Hepatocyte (in vitro differentiated cells): ENCODE results near the gene SNRPD2. TPM values are rescaled to one million over a fixed set of nuclear protein-coding genes. Genes with fewer than 3 reads are reported as not detected.
"Not testable (repeated sequence)": the region's sequence is repeated elsewhere in the genome, so short reads cannot be mapped to it uniquely, and the experiment has no call there.

Experiments
- DNase-seq: peaks from one replicate; pipeline ENCODE4 v3.0.0-alpha.2; 2016; ENCODE audit warnings: low spot score
- H2AFZ ChIP-seq: fragments of 200-600 bp; sonication (generic); 2 replicates; pipeline ENCODE4 v1.6.0; 2016; ENCODE audit warnings: antibody characterized with exemption, mild to moderate bottlenecking
- H3K27ac ChIP-seq: fragments of 200-600 bp; sonication (generic); 2 replicates; pipeline ENCODE4 v1.5.1; 2016; ENCODE audit warnings: mild to moderate bottlenecking
- H3K27me3 ChIP-seq: fragments of 200-600 bp; sonication (generic); 2 replicates; pipeline ENCODE4 v1.6.1; 2016
- H3K36me3 ChIP-seq: fragments of 200-600 bp; sonication (generic); replicated peaks from 2 replicates; pipeline ENCODE4 v1.5.1; 2016; ENCODE audit warnings: low read depth; ENCODE audit not compliant: insufficient read depth
- H3K4me1 ChIP-seq: fragments of 200-600 bp; sonication (generic); 2 replicates; pipeline ENCODE4 v1.5.1; 2016; ENCODE audit warnings: mild to moderate bottlenecking, moderate library complexity; ENCODE audit not compliant: insufficient read depth
- H3K4me2 ChIP-seq: fragments of 200-600 bp; sonication (generic); 2 replicates; pipeline ENCODE4 v1.6.0; 2016
- H3K4me3 ChIP-seq: fragments of 200-600 bp; sonication (generic); 2 replicates; pipeline ENCODE4 v1.5.1; 2016; ENCODE audit warnings: mild to moderate bottlenecking
- H3K79me2 ChIP-seq: fragments of 200-600 bp; sonication (generic); 2 replicates; pipeline ENCODE4 v1.6.0; 2017; ENCODE audit warnings: mild to moderate bottlenecking
- H3K9me2 ChIP-seq: fragments of 200-600 bp; sonication (generic); replicated peaks from 2 replicates; pipeline ENCODE4 v1.6.0; 2017; ENCODE audit warnings: mild to moderate bottlenecking; ENCODE audit not compliant: insufficient read depth
- H3K9me3 ChIP-seq: fragments of 200-600 bp; sonication (generic); 2 replicates; pipeline ENCODE4 v1.5.1; 2016; ENCODE audit warnings: low read depth, mild to moderate bottlenecking
- H4K20me1 ChIP-seq: fragments of 200-600 bp; sonication (generic); 2 replicates; pipeline ENCODE4 v1.6.0; 2016; ENCODE audit warnings: mild to moderate bottlenecking; ENCODE audit not compliant: insufficient read depth, poor library complexity, severe bottlenecking
- EZH2 ChIP-seq: fragments of 200-600 bp; sonication (generic); IDR thresholded peaks from 2 replicates; pipeline ENCODE4 v1.6.1; 2016; ENCODE audit warnings: antibody characterized with exemption, mild to moderate bottlenecking, borderline replicate concordance
- EZH2phosphoT487 ChIP-seq: fragments of 200-600 bp; sonication (generic); IDR thresholded peaks from one replicate; pipeline ENCODE4 v1.6.1; 2018; ENCODE audit warnings: antibody characterized with exemption, mild to moderate bottlenecking, low read depth, moderate library complexity; ENCODE audit not compliant: unreplicated experiment, severe bottlenecking
- WGBS: methylation state at CpG from one replicate; pipeline ENCODE4 v1.1.6; 2016; ENCODE audit warnings: low lambda C conversion rate; ENCODE audit errors: missing lambda C conversion rate; 5-methylcytosine and 5-hydroxymethylcytosine counted together
- polyA plus RNA-seq: library from polyadenylated mRNA; unstranded; fragments of >200 nt; fragmentation: Nextera tagmentation; extraction: Ambion mirVana; gene quantifications from 2 replicates; pipeline ENCODE4 v1.2.1, GENCODE V29; 2016
- total RNA-seq: library from RNA; depleted of rRNA; stranded (reverse); fragments of >200 nt; gene quantifications from 2 replicates; pipeline ENCODE4 v1.2.3, GENCODE V29; 2014
- TF ChIP-seq, protein P1 (sequence below): fragments of 200-600 bp; sonication (generic); IDR thresholded peaks from 2 replicates; pipeline ENCODE4 v1.5.1; 2016; ENCODE audit warnings: antibody characterized with exemption, mild to moderate bottlenecking; ENCODE audit not compliant: poor library complexity

Gene SNRPD2
- total and polyA plus RNA-seq, 2 experiments from 2014 or later: 149 to 478 TPM

DNA sequence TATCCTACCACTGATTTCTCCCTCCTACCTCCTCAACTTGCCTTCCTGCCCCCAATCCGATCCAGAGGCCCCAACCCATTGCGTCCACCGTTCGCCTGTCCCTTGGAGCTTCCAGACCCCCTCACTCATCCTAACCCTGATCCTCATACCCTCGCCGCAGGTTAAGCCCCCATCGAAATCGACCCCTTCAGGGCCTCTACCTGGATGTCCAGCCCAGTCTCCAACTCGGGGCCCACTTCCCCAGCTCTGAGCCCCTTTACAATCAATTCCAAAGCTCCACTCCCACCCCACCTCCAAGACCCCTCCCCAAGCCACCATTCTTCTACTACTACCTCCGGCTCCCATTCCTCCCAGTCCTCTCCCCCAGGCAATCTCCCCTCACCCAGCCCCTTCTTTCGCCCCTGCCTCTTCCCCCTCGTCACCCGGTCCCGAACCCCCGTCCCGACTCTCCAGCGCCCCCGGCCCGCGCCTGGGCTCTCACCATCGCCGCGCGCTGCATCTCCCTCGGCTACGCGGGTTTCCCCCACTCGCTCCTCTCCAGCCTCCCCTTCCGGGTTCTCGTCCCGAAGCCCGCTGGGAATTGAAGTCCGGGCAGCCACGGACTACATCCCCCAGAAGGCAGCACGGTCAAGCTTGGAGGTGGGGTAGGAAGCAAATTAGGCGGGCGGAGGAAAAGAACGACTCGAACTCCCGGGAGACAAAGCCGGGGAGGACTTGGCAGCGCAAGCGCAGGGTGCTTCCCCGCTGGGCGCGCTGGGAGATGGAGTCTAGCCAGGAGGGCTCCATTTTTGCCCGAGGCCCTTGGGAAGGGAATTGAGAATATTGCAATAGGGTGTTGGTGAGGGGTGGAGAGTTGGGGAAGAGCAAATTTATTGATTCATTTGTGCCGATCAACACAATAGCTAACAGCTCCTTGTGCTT, 38.9 kb upstream of the SNRPD2 start, which contains the start of gene FBXO46:
TSS of gene FBXO46 (minus strand) at position 529 of the 921 bp plus-strand sequence. CDS start 17,401 bp downstream, outside the sequence.
- Histone ChIP-seq H4K20me1 (no peaks in the 10 kb centered on the region), H3K27me3 (no peaks in the 10 kb centered on the region), H3K9me3 (no peaks in the 10 kb centered on the region), H3K36me3 (no peaks in the 10 kb centered on the region), H3K27ac (peak within 1 kb of the TSS; percentile 61), H3K79me2 (peaks cover 50% of the 10 kb centered on the region), H3K4me1 (peaks cover 9% of the 10 kb centered on the region), H3K4me3 (peak within 1 kb of the TSS; percentile 70), H3K9me2 (no peaks in the 10 kb centered on the region), H3K4me2 (peak within 1 kb of the TSS; percentile 91), H2AFZ (peak within 1 kb of the TSS; percentile 49)
- DNase-seq: peak; percentile 98
- 2% methylated on average over 37 of the region's 48 CpGs for WGBS
- TF ChIP-seq, protein P1, sequence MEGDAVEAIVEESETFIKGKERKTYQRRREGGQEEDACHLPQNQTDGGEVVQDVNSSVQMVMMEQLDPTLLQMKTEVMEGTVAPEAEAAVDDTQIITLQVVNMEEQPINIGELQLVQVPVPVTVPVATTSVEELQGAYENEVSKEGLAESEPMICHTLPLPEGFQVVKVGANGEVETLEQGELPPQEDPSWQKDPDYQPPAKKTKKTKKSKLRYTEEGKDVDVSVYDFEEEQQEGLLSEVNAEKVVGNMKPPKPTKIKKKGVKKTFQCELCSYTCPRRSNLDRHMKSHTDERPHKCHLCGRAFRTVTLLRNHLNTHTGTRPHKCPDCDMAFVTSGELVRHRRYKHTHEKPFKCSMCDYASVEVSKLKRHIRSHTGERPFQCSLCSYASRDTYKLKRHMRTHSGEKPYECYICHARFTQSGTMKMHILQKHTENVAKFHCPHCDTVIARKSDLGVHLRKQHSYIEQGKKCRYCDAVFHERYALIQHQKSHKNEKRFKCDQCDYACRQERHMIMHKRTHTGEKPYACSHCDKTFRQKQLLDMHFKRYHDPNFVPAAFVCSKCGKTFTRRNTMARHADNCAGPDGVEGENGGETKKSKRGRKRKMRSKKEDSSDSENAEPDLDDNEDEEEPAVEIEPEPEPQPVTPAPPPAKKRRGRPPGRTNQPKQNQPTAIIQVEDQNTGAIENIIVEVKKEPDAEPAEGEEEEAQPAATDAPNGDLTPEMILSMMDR: peak; percentile 12
- no peak for TF ChIP-seq EZH2

DNA sequence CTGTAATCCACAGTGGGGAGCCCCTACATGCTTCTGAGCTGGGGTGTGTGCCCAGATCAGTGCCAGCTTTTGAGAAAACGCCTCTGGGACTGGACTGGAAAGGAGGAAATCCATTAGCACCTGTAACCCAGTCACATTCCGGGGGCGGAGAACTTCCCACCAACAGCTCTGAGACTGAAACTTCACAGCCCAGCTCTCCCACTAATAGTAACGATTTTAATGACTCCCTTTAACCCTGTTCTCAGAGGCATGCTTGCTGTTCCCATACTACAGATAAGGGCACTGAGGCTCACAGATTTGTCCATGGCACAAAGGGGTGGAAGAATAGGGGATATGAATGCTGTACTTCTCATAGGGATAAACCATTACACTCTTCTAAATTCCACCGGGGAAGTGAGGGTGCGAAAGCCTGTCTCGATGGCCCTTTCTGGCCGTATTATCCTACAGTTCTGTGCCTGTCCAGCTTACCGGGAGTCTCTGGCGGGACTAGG, 38.1 kb upstream of the SNRPD2 start:
- 5% methylated on average over 10 of the region's 10 CpGs for WGBS

DNA sequence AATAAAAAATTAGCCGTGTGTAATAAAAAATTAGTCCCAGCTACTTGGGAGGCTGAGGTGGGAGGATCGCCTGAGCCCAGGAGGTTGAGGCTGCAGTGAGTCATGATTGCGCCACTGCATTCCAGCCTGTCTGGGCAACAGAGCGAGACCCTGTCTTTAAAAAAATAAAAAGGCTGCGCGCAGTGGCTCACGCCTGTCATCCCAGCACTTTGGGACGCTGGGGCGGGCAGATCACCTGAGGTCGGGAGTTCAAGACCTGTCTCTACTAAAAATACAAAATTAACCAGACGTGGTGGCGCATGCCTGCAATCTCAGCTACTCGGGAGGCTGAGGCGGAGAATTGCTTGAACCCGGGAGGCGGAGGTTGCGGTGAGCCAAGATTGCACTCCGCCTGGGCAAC, 36.9 kb upstream of the SNRPD2 start:
- H3K27ac ChIP-seq, H3K4me2 ChIP-seq, DNase-seq, H3K9me3 ChIP-seq, H3K27me3 ChIP-seq, H2AFZ ChIP-seq, H3K4me1 ChIP-seq, H3K36me3 ChIP-seq, H3K9me2 ChIP-seq, H3K4me3 ChIP-seq, H4K20me1 ChIP-seq: not testable (repeated sequence)
- peaks cover 69% of the 10 kb centered on the region for H3K79me2 ChIP-seq
- WGBS: 96% methylated on average over 18 of the region's 18 CpGs

More for the DNA sequence above, 38.1 kb upstream of the SNRPD2 start:
- Histone ChIP-seq H3K9me3 (no peaks in the 10 kb centered on the region), H2AFZ (peak overlapping the region; percentile 49), H3K4me2 (peak overlapping the region; percentile 91), H3K9me2 (no peaks in the 10 kb centered on the region), H3K27ac (peak overlapping the region; percentile 61), H3K4me1 (peaks cover 9% of the 10 kb centered on the region), H3K79me2 (peaks cover 58% of the 10 kb centered on the region), H4K20me1 (no peaks in the 10 kb centered on the region), H3K27me3 (no peaks in the 10 kb centered on the region), H3K36me3 (no peaks in the 10 kb centered on the region), H3K4me3 (peak overlapping the region; percentile 70)
- no peak for TF ChIP-seq EZH2
- no peak for TF ChIP-seq EZH2phosphoT487
- TF ChIP-seq, protein P1: no peak
- DNase-seq: peak; percentile 27

DNA sequence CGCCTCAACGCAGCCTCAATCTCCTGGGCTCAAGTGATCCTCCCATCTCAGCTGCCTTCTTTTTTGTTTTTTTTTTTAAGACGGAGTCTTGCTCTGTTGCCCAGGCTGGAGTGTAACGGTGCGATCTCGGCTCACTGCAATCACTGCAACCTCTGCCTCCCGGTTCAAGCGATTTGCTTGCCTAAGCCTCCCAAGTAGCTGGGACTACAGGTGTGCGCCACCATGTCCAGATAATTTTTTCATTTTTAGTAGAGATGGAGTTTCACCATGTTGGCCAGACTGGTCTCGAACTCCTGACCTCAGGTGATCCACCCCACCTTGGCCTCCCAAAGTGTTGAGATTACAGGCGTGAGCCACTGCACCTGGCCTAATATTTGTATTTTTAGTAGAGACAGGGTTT, 28.3 kb upstream of the SNRPD2 start:
- DNase-seq, H3K36me3 ChIP-seq, H4K20me1 ChIP-seq, H3K4me2 ChIP-seq, H2AFZ ChIP-seq, H3K9me3 ChIP-seq, H3K9me2 ChIP-seq, H3K4me3 ChIP-seq, H3K27me3 ChIP-seq: not testable (repeated sequence)
- 99% methylated on average over 11 of the region's 11 CpGs for WGBS
- H3K27ac ChIP-seq: peak overlapping the region; percentile 78
- peaks cover 70% of the 10 kb centered on the region for H3K79me2 ChIP-seq
- H3K4me1 ChIP-seq: peaks cover 11% of the 10 kb centered on the region
